Upper lobe of left lung (tissue), 4 donors: ENCODE data around the gene XRCC4.

Experiments
- EP300 ChIP-seq, 4 donors: sonication (generic); formaldehyde crosslinking; IDR thresholded peaks; one replicate each; pipeline ENCODE4 v1.5.1; 2017; ENCODE audit warnings: antibody characterized with exemption in 4 of 4, control low read depth in 2 of 4
- POLR2A ChIP-seq, 4 donors: fragments of 450-650 bp; IDR thresholded peaks; one replicate each; pipeline ENCODE4 v1.5.1; 2016 to 2017; ENCODE audit warnings: antibody characterized with exemption in 4 of 4, mild to moderate bottlenecking in 2 of 4
- POLR2AphosphoS5 ChIP-seq, 2 donors: sonication (generic); formaldehyde crosslinking; IDR thresholded peaks; one replicate each; pipeline ENCODE4 v1.5.1; 2017; ENCODE audit warnings: antibody characterized with exemption in 2 of 2
- TF ChIP-seq, protein P1 (sequence below), 6 experiments: fragments of 450-650 bp in 4 of 6; fragments of 200-600 bp in 2 of 6; sonication (generic) in 2 of 6; IDR thresholded peaks; one replicate each; pipeline ENCODE4 v1.5.1; 2016 to 2019; ENCODE audit warnings: antibody characterized with exemption in 6 of 6

DNA sequence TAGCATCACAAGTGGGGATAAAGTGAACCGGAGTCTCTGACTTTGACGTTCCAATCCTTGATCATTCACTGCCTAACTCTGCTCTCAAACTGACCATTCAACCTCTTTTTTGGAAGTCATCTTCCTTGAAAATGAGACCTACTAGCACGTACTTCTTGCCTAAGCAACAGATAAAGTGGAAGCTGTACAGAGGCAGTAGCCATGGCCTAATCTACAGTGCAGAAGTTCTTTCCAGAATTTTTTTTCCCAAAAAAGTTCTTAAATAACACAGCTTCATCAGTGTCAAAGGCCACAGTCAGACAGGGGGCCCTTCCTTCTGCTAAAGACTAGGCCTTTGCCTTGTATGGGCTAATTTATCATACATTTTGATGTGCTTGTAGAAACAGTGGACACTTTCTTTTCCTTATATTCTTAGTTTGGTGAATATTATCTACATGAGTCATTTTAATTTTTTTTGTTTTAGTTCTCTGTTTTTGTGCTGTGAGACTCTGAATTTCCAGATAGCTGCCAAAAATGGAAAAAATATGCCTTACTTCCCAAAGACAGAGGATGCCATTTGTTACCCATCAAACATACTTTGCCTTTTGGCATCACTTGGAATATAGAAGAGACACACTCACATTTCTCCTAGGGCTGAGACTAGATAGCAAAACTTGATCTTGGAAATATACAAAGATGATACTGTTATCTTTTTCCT lies 297.9 kb downstream of the XRCC4 start:
- TF ChIP-seq, protein P1, sequence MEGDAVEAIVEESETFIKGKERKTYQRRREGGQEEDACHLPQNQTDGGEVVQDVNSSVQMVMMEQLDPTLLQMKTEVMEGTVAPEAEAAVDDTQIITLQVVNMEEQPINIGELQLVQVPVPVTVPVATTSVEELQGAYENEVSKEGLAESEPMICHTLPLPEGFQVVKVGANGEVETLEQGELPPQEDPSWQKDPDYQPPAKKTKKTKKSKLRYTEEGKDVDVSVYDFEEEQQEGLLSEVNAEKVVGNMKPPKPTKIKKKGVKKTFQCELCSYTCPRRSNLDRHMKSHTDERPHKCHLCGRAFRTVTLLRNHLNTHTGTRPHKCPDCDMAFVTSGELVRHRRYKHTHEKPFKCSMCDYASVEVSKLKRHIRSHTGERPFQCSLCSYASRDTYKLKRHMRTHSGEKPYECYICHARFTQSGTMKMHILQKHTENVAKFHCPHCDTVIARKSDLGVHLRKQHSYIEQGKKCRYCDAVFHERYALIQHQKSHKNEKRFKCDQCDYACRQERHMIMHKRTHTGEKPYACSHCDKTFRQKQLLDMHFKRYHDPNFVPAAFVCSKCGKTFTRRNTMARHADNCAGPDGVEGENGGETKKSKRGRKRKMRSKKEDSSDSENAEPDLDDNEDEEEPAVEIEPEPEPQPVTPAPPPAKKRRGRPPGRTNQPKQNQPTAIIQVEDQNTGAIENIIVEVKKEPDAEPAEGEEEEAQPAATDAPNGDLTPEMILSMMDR (IDR thresholded peaks at IDR 0.05) = no peak
- TF ChIP-seq EP300 (IDR thresholded peaks at IDR 0.05) (no peak), POLR2AphosphoS5 (IDR thresholded peaks at IDR 0.05) (no peak), POLR2A (IDR thresholded peaks at IDR 0.05) (no peak)
